PC-3 (cell line): Measurements from ENCODE around the gene ISG20L2.

Experiments used
- CTCF ChIP-seq: fragments of 300-600 bp; sonication (generic); conservative IDR thresholded peaks from 2 replicates; pipeline ENCODE4 v1.5.1; 2017; ENCODE audit warnings: antibody characterized with exemption, low read depth, mild to moderate bottlenecking, low read length
- EZH2 ChIP-seq: fragments of 300-600 bp; sonication (generic); IDR thresholded peaks from one replicate; pipeline ENCODE4 v1.6.1; 2017; ENCODE audit warnings: antibody characterized with exemption, mild to moderate bottlenecking, low read length; ENCODE audit not compliant: unreplicated experiment
- EZH2phosphoT487 ChIP-seq: fragments of 300-600 bp; sonication (generic); IDR thresholded peaks from 2 replicates; pipeline ENCODE4 v1.6.1; 2018; ENCODE audit warnings: mild to moderate bottlenecking, antibody characterized with exemption, low read length, borderline replicate concordance

- TF ChIP-seq CTCF (no peak), EZH2 (no peak), EZH2phosphoT487 (no peak)
Measured at GRCh38 chr1:156673387-156674121, 55.0 kb downstream of the ISG20L2 start.
